Adipocyte (in vitro differentiated cells): ENCODE results near the gene CREB5.

Experiments used
- DNase-seq: peaks from one replicate; pipeline ENCODE4 v3.0.0-alpha.2; 2015; ENCODE audit warnings: low read depth
- H3K27me3 ChIP-seq: replicated peaks from 2 replicates; pipeline ENCODE4 v1.7.0; 2013; ENCODE audit warnings: mild to moderate bottlenecking, low read length, moderate library complexity; ENCODE audit not compliant: control insufficient read depth, insufficient read depth
- H3K36me3 ChIP-seq: 2 replicates; pipeline ENCODE4 v1.7.0; 2013; ENCODE audit warnings: low read length, mild to moderate bottlenecking, moderate library complexity; ENCODE audit not compliant: control insufficient read depth, insufficient read depth, severe bottlenecking
- H3K4me1 ChIP-seq: 2 replicates; pipeline ENCODE4 v1.7.0; 2013; ENCODE audit warnings: mild to moderate bottlenecking, low read length, moderate library complexity; ENCODE audit not compliant: control insufficient read depth, insufficient read depth
- H3K4me3 ChIP-seq: 2 replicates; pipeline ENCODE4 v1.7.0; 2013; ENCODE audit warnings: mild to moderate bottlenecking, low read length, moderate library complexity
- H3K9ac ChIP-seq: 2 replicates; pipeline ENCODE4 v1.7.0; 2013; ENCODE audit warnings: mild to moderate bottlenecking, low read length, moderate library complexity
- H3K9me3 ChIP-seq: 2 replicates; pipeline ENCODE4 v1.7.0; 2013; ENCODE audit warnings: mild to moderate bottlenecking, low read length, moderate library complexity; ENCODE audit not compliant: control insufficient read depth

CREB5 gene

DNA sequence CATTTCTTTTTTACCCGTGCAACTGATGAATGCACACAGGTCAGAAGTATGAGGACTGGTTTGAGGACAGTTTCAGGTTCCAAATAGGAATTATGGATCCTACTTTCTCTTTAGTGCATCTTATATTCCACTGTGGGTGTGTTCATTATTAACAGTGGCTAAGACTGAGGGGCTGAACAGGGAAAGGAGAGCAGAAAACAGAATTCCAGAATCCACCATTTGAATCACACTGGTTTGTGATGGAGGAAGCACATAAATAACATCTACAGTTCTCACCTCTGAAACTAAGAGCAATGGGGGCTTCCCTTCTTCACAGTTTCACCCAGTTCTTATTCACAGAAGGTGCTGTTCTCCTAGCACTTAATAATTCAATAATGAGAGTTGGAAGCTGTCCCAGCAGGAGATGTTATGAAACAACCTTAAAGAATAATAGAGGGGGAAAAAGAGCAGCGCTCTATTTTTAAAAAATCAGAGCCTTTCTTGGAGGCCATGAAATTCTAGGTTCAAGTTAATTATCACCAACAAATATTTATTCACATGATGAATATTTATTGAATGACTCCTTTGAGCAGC, 205.1 kb downstream of the CREB5 start:
- Histone ChIP-seq H3K9ac (no peak overlapping the region), H3K27me3 (no peaks in the 10 kb centered on the region), H3K4me3 (no peak overlapping the region), H3K4me1 (peaks cover 4% of the 10 kb centered on the region), H3K36me3 (no peaks in the 10 kb centered on the region), H3K9me3 (no peaks in the 10 kb centered on the region)
- no peak for DNase-seq

DNA sequence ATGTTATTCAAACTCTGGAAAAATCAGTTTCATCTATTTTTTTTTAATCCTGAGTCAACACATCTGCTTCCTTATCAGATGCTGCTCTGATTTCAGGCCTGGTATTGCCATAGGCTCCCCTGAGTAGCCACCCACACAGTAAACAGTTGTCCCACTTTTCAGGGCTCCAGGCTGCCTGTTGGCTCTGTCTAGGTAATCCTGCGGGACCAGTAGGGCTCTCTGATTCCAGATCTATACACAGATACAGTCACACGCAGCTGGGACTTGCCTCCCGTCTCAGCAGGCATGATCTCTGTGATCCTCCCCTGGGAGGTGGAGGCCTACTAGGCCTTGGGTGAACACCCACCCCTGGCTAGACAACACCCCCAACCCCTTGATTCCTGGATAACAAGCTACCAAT, 206.1 kb downstream of the CREB5 start:
- Histone ChIP-seq H3K36me3 (no peaks in the 10 kb centered on the region), H3K4me3 (no peak overlapping the region), H3K9me3 (no peaks in the 10 kb centered on the region), H3K27me3 (no peaks in the 10 kb centered on the region), H3K4me1 (peaks cover 9% of the 10 kb centered on the region), H3K9ac (no peak overlapping the region)
- DNase-seq = no peak

DNA sequence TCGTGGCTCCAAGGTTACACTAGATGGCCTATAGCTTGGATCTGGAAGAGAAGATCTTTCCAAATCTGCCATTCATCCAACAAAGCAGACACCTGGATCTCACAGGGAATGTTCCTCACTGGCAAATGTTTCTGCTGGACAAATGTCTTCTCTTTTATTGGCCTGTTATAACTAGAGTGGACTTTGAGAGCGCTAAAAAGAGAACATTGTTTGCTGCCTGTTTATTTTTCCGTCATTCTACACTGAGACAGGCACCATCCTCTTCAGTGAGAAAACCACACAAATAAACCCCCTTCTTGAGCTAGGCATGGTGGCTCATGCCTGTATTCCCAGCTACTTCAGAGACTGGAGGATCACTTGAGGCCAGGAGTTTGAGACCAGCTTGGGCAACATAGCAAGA, 206.9 kb downstream of the CREB5 start:
- Histone ChIP-seq H3K9me3 (no peaks in the 10 kb centered on the region), H3K36me3 (no peaks in the 10 kb centered on the region), H3K4me3 (no peak overlapping the region), H3K27me3 (no peaks in the 10 kb centered on the region), H3K9ac (no peak overlapping the region), H3K4me1 (peaks cover 18% of the 10 kb centered on the region)
- no peak for DNase-seq

DNA sequence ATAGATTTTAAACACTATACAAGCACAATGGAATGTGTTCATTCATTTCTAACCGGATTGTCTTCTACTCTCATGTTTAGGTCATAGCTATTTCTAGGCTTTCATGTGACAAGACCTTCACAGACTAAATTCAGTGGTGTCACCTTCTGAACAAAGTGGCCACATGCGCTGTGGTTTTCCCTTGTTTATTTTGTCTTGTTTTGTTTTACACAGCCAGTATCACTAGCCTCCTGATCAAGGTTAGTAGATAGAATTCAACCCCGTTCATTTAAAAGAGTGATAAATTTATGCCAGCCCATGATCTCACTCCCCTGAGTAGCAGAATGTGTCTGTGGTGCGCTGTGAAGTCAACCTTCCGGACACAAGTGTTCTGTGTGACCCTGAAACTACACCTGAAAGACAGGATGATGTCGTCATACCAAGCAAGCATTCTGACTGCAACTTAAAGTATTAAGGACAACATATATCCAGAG, 209.1 kb downstream of the CREB5 start:
- Histone ChIP-seq H3K4me3 (no peak overlapping the region), H3K4me1 (peaks cover 31% of the 10 kb centered on the region), H3K9ac (no peak overlapping the region), H3K27me3 (no peaks in the 10 kb centered on the region), H3K36me3 (no peaks in the 10 kb centered on the region), H3K9me3 (no peaks in the 10 kb centered on the region)
- DNase-seq = no peak

DNA sequence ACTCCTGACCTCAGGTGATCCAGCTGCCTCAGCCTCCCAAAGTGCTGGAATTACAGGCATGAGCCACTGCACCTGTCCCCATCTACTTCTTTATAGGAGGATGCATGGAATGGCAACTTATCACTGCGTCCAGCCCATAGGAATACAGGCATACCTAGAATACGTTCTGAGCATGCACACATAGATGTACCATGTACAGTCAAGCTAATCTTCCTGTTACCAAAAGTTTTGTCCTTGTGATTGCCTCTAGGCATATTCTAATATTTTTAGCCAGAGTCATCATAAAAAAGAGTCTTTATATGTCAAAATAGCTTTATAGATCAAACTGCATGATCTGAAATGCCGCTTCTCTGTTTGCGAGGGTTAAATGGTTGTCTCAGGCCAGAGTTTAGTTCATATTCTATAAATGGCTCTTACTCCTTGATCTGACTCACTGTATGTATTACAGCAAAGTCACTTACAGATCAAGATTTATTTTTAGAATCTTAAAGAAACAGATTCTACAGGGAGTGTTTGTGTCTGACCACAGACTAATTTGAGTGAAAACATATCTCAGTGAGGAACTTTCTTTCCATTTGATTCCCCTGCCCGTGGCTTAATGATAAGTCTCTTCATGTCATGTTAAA, 210.9 kb downstream of the CREB5 start:
- Histone ChIP-seq H3K36me3 (no peaks in the 10 kb centered on the region), H3K27me3 (no peaks in the 10 kb centered on the region), H3K9me3 (no peaks in the 10 kb centered on the region), H3K4me1 (peaks cover 48% of the 10 kb centered on the region), H3K9ac (no peak overlapping the region), H3K4me3 (no peak overlapping the region)
- DNase-seq = peak; percentile 81

DNA sequence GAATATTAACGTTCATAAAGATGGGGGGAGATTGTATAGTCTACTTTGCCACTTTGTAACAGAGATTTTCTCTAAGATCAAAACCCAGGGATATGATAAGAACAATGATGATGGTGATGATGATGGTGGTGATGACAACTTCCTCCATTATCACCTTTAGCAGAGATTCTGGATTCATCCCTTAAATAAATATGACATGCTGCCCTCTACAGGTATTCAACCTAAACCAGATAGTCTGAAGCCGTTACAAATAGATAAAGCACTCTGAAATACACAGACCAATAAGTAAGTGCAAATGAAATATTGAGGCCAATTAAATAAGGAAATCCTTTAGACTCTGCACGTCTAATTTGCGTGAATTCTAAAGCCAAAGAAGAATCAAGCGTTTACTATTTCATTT, 211.5 kb downstream of the CREB5 start:
- no peaks in the 10 kb centered on the region for H3K27me3 ChIP-seq
- no peak overlapping the region for H3K4me3 ChIP-seq
- peaks cover 52% of the 10 kb centered on the region for H3K4me1 ChIP-seq
- H3K9ac ChIP-seq = no peak overlapping the region
- H3K9me3 ChIP-seq = no peaks in the 10 kb centered on the region
- no peak for DNase-seq
- H3K36me3 ChIP-seq = no peaks in the 10 kb centered on the region

DNA sequence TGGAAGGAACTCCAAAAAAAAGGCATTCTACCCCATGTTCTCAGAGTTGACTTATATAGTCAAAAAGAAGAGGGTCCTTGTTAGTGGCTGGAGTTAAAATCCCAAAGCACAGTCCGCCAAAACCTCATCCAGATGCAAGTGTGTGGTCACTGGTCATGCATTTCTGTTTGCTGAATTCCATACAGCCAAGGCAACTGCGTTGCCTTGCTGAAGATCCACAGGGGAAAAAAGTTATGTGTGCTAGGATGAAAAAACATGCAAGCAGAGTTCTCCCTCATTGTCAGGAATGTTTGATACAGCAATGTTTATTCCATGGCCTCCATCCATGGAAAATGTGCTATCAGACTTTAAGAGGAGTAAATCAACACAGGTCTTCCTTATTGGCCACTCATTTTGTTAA, 213.1 kb downstream of the CREB5 start:
- DNase-seq = peak; percentile 41
- no peaks in the 10 kb centered on the region for H3K27me3 ChIP-seq

DNA sequence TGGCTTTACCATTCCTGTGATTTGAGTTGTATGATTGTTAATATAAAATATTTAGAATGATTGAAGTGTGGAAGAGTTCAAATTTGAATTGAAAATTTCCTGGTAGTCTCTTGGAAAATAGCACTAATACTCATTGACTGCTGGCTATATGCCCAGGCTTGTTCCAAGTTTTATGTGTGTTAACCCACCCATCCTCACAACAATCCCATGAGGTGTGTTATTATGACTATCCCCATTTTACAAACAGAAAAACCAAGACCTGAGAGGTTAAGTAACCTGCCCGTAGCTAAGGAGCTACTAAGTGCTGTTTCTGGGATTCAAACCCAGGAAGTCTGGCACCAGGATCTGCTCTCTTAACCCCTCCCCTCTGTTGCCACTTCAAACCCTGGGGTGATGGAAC, 213.9 kb downstream of the CREB5 start:
- Histone ChIP-seq H3K4me1 (peaks cover 65% of the 10 kb centered on the region), H3K9ac (no peak overlapping the region)

More for the DNA sequence above, 213.1 kb downstream of the CREB5 start:
- Histone ChIP-seq H3K9me3 (no peaks in the 10 kb centered on the region), H3K4me3 (no peak overlapping the region), H3K36me3 (no peaks in the 10 kb centered on the region), H3K4me1 (peaks cover 65% of the 10 kb centered on the region), H3K9ac (no peak overlapping the region)

DNA sequence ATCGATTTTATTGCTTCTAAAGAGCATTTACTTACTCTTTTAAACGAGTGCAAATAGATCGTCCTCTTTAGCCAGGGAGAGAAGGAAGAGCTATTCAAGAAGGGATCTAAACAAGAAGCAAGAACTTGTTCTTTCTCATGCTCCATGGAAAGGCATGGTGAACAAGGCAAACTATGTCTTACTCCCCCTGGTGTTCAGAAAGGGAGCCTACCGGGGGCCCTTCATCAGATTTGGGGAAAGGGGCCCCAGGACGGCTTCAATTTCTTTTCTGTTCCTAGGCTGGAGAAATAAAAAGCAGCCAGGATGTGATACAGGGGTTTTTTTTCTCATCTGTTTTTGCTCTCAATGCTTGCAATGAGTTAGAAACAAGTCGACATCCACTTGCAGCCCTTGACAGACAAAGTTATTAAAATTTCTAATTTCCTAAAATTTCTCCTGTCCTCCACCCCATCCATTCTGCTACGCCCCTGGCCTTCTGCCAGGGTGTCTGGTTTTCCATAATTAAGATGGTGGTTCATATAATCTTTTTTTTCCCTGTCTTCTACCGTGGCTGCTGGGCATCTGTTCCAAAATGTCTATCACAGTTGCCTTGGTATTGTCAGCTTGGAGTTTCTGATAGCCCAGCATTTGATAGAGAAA, 214.4 kb downstream of the CREB5 start:
- peak overlapping the region; percentile 39 for H3K4me3 ChIP-seq
- DNase-seq = peak; percentile 51

More for the DNA sequence above, 213.9 kb downstream of the CREB5 start:
- Histone ChIP-seq H3K4me3 (no peak overlapping the region), H3K27me3 (no peaks in the 10 kb centered on the region), H3K36me3 (no peaks in the 10 kb centered on the region), H3K9me3 (no peaks in the 10 kb centered on the region)
- DNase-seq = no peak

DNA sequence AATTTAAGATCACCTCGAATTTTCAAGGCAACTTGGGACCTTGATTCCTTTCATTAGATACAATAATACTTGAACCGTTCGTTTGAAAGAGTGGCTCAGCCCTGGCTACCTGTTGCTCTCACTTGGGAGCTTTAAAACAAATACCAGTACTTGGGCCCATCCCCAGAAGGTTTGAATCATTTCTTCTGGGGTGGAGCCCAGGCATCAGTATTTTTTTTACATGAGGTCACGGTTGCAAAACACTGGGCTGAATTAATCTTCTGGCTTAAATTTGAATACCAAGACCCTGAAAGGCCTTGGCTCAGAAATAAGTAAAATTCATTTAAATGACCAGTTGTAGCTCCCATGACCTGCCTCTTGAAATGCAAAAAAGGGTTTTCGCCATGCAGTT, 214.9 kb downstream of the CREB5 start:
- Histone ChIP-seq H3K4me1 (peaks cover 65% of the 10 kb centered on the region), H3K9me3 (no peaks in the 10 kb centered on the region), H3K9ac (no peak overlapping the region)

More for the DNA sequence above, 214.4 kb downstream of the CREB5 start:
- peaks cover 65% of the 10 kb centered on the region for H3K4me1 ChIP-seq
- H3K9ac ChIP-seq = no peak overlapping the region
- no peaks in the 10 kb centered on the region for H3K9me3 ChIP-seq
- no peaks in the 10 kb centered on the region for H3K36me3 ChIP-seq
- no peaks in the 10 kb centered on the region for H3K27me3 ChIP-seq

DNA sequence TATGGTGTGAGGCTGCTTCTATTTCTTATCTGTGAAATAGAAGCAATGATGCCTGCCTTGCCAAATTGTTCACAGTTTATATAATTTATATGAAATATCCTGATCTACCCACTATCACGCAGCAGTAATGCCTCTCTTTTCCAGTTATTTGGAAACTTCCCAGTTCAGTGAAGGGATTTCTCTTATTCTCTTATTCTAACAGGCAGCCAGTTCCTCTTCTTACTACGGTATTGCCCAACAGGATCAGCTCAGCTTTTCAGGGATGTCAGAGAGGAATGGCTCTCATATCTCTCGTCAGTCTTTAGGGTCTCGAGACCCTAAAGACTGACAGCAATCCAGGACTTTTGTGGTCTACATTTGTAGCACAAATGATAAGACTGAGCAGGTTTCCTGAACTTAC, 215.6 kb downstream of the CREB5 start:
- DNase-seq = peak; percentile 44
- H3K9me3 ChIP-seq = no peaks in the 10 kb centered on the region

More for the DNA sequence above, 214.9 kb downstream of the CREB5 start:
- peak; percentile 62 for DNase-seq
- no peaks in the 10 kb centered on the region for H3K27me3 ChIP-seq
- H3K4me3 ChIP-seq = peak overlapping the region; percentile 39
- H3K36me3 ChIP-seq = no peaks in the 10 kb centered on the region

More for the DNA sequence above, 215.6 kb downstream of the CREB5 start:
- no peak overlapping the region for H3K9ac ChIP-seq
- H3K4me1 ChIP-seq = peaks cover 65% of the 10 kb centered on the region
- no peaks in the 10 kb centered on the region for H3K27me3 ChIP-seq
- peak overlapping the region; percentile 51 for H3K4me3 ChIP-seq
- H3K36me3 ChIP-seq = no peaks in the 10 kb centered on the region
